Measurements from ENCODE around the gene JAK3. TPM values are rescaled to one million over a fixed set of nuclear protein-coding genes. Genes with fewer than 3 reads are reported as not detected.
"Not testable (repeated sequence)": the region's sequence is repeated elsewhere in the genome, so short reads cannot be mapped to it uniquely, and the experiment has no call there.

JAK3 gene
- total RNA-seq, 2 experiments from 2014 or later, result 200 to 217 TPM

GRCh38 chr19:17811681-17812080 lies 36.1 kb downstream of the JAK3 start:
- intact Hi-C loops (cut with micrococcal nuclease), result no loop called here
- CTCF ChIA-PET, result no interaction called here
- POLR2A ChIA-PET, result no interaction called here
- Mint-ChIP-seq H3K27ac (no peak overlapping the region), H3K9me3 (no peaks in the 10 kb centered on the region), H3K4me3 (no peak overlapping the region), H3K27me3 (no peaks in the 10 kb centered on the region), H3K4me1 (ENCODE audit: low read depth) (peaks cover 8% of the 10 kb centered on the region), H3K36me3 (peaks cover 1% of the 10 kb centered on the region)
- DNase-seq, result no peak

DNA sequence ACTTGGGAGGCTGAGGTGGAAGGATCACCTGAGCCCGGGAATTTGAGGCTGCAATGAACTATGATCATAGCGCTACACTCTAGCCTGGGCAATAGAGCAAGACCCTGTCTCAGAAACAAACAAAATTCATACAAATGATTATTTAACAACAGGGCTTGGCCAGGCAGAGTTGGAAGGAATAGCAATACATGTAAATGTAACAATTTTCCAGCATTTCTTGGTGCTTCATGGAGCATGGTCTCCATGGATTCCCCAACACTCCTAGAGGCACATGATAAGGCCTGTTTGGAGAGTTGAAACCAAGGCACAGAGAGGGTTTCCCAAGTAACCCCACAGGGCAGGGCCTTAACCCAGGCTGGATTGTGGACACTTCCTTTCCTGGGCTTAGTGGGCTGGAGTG lies 36.7 kb downstream of the JAK3 start:
- no peaks in the 10 kb centered on the region for H3K27me3 Mint-ChIP-seq
- CTCF ChIA-PET, result no interaction called here
- H3K4me3 Mint-ChIP-seq, result no peak overlapping the region
- no peak overlapping the region for H3K27ac Mint-ChIP-seq
- intact Hi-C loops (cut with micrococcal nuclease), result no loop called here
- no peak for DNase-seq
- POLR2A ChIA-PET, result no interaction called here
- no peaks in the 10 kb centered on the region for H3K9me3 Mint-ChIP-seq
- no peaks in the 10 kb centered on the region for H3K36me3 Mint-ChIP-seq
- peaks cover 8% of the 10 kb centered on the region for H3K4me1 Mint-ChIP-seq (ENCODE audit: low read depth)

- no peak for DNase-seq
- H3K4me1 Mint-ChIP-seq (ENCODE audit: low read depth), result peaks cover 15% of the 10 kb centered on the region
- H3K27me3 Mint-ChIP-seq, result no peaks in the 10 kb centered on the region
- H3K9me3 Mint-ChIP-seq, result no peaks in the 10 kb centered on the region
- POLR2A ChIA-PET, result interaction anchor here (1.0 kb wide), 1 partner anchor 41 kb away, joined by 5 read pairs; the partner anchor contains the start of gene JAK3
- no peak overlapping the region for H3K4me3 Mint-ChIP-seq
- no peaks in the 10 kb centered on the region for H3K36me3 Mint-ChIP-seq
- CTCF ChIA-PET, result interaction anchor here (0.7 kb wide), 1 partner anchor 48 kb away, joined by 3 read pairs; no protein-coding TSS in a partner anchor
- H3K27ac Mint-ChIP-seq, result no peak overlapping the region
- intact Hi-C loops (cut with micrococcal nuclease), result no loop called here
Observed at GRCh38 chr19:17807731-17808316, 40.0 kb downstream of the JAK3 start.

DNA sequence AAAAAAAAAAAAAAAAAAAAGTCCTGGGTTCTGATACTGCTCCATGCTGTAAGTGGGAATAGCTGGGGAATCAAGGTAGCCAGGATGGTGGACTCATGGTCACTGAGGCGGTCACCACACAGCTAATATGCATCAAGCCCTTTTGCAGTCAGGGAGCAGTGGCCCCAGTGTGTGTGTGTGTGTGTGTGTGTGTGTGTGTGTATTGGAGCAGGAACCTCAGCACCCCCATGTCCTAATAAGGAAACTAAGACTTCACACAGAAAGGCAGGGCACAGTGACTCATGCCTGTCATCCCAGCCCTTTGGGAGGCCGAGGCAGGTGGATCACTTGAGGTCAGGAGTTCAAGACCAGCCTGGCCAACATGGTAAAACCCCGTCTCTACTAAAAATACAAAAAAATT lies 40.8 kb downstream of the JAK3 start:
- Mint-ChIP-seq H3K27me3 (no peaks in the 10 kb centered on the region), H3K36me3 (no peaks in the 10 kb centered on the region), H3K27ac (no peak overlapping the region), H3K4me3 (no peak overlapping the region), H3K4me1 (ENCODE audit: low read depth) (peaks cover 19% of the 10 kb centered on the region), H3K9me3 (no peaks in the 10 kb centered on the region)
- ChIA-PET CTCF (no interaction called here), POLR2A (no interaction called here)
- peak; percentile 43 for DNase-seq
- intact Hi-C loops (cut with micrococcal nuclease), result no loop called here

GRCh38 chr19:17805427-17805826 lies 42.4 kb downstream of the JAK3 start:
- Mint-ChIP-seq H3K9me3 (no peaks in the 10 kb centered on the region), H3K27ac (no peak overlapping the region), H3K4me1 (ENCODE audit: low read depth) (peaks cover 19% of the 10 kb centered on the region), H3K36me3 (no peaks in the 10 kb centered on the region), H3K27me3 (no peaks in the 10 kb centered on the region), H3K4me3 (no peak overlapping the region)
- ChIA-PET CTCF (interaction anchor here (0.6 to 1.1 kb wide), 2 partner anchors 50 to 93 kb away, joined by 3 to 4 read pairs; no protein-coding TSS in a partner anchor), POLR2A (no interaction called here)
- intact Hi-C loops (cut with micrococcal nuclease), result no loop called here
- DNase-seq, result no peak

DNA sequence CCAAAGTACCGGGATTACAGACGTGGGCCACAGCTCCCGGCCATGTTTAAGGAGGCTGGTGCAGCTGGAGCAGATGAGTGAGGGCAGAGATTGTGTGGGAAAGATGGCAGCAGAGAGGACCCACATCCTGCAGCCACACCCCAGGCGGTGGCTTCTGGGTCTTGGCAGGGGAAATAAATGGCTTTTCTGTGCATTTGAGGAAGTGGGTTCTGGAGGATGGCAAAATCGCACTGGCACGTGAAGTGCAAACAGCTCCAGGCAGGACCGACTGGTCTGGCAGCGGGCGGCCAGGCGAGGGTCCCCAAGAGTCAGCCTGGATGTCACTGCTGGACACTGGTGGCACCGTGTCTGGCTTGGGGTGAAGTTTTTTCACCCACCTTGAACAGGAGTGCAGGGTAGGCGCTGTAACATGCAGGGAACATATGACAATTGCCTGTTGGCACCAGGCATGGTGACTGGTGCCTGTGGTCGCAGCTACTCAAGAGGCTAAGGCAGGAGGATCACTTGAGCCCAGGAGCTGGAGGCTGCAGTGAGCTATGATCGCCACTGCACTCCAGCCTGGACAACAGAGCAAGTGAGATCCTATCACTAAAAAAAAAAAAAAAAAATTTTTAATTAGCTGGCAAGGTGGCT lies 44.4 kb downstream of the JAK3 start:
- DNase-seq, result peak; percentile 48
- CTCF ChIA-PET, result interaction anchor here (1.1 to 1.5 kb wide), 3 partner anchors 19 to 308 kb away, joined by 3 to 8 read pairs (median 4); no protein-coding TSS in a partner anchor
- POLR2A ChIA-PET, result no interaction called here
- Mint-ChIP-seq H3K36me3 (no peaks in the 10 kb centered on the region), H3K4me1 (ENCODE audit: low read depth) (peaks cover 19% of the 10 kb centered on the region), H3K27ac (peak overlapping the region; percentile 55), H3K9me3 (no peaks in the 10 kb centered on the region), H3K27me3 (no peaks in the 10 kb centered on the region), H3K4me3 (no peak overlapping the region)
- intact Hi-C loops (cut with micrococcal nuclease), result no loop called here

GRCh38 chr19:17802137-17802858 lies 45.5 kb downstream of the JAK3 start:
- Mint-ChIP-seq H3K9me3 (no peaks in the 10 kb centered on the region), H3K27ac (no peak overlapping the region), H3K36me3 (no peaks in the 10 kb centered on the region), H3K4me3 (no peak overlapping the region), H3K4me1 (ENCODE audit: low read depth) (peaks cover 22% of the 10 kb centered on the region), H3K27me3 (no peaks in the 10 kb centered on the region)
- DNase-seq, result no peak
- intact Hi-C loops (cut with micrococcal nuclease), result no loop called here
- POLR2A ChIA-PET, result no interaction called here
- CTCF ChIA-PET, result interaction anchor here (0.6 to 1.5 kb wide), 4 partner anchors 18 to 1557 kb away, joined by 3 to 8 read pairs (median 4); no protein-coding TSS in a partner anchor

- POLR2A ChIA-PET; H3K27me3 Mint-ChIP-seq; H3K27ac Mint-ChIP-seq; H3K9me3 Mint-ChIP-seq; intact Hi-C loops (cut with micrococcal nuclease); H3K4me3 Mint-ChIP-seq; H3K36me3 Mint-ChIP-seq; DNase-seq: not testable (repeated sequence)
- H3K4me1 Mint-ChIP-seq (ENCODE audit: low read depth), result peaks cover 46% of the 10 kb centered on the region
- CTCF ChIA-PET, result interaction anchor here (1.1 kb wide), 1 partner anchor 13 kb away, joined by 3 read pairs; no protein-coding TSS in a partner anchor
Observed at GRCh38 chr19:17798599-17798998, 49.2 kb downstream of the JAK3 start.

- Mint-ChIP-seq H3K36me3 (no peaks in the 10 kb centered on the region), H3K9me3 (no peaks in the 10 kb centered on the region), H3K4me3 (no peak overlapping the region), H3K27me3 (peaks cover 5% of the 10 kb centered on the region), H3K4me1 (ENCODE audit: low read depth) (peaks cover 41% of the 10 kb centered on the region), H3K27ac (peak overlapping the region; percentile 51)
- ChIA-PET CTCF (interaction anchor here (1.1 to 1.7 kb wide), 2 partner anchors 12 to 13 kb away, joined by 3 to 6 read pairs; no protein-coding TSS in a partner anchor), POLR2A (no interaction called here)
- peak; percentile 86 for DNase-seq
- intact Hi-C loops (cut with micrococcal nuclease), result loop anchor here (2.0 kb wide), 1 partner anchor 49 kb away; the partner anchor contains the start of gene JAK3
Observed at GRCh38 chr19:17797424-17798201, 50.2 kb downstream of the JAK3 start.

GRCh38 chr19:17796838-17797423 lies 50.9 kb downstream of the JAK3 start:
- intact Hi-C loops (cut with micrococcal nuclease), result loop anchor here (2.0 kb wide), 1 partner anchor 50 kb away; the partner anchor contains the start of gene JAK3
- H3K27ac Mint-ChIP-seq, result peak overlapping the region; percentile 51
- POLR2A ChIA-PET, result no interaction called here

DNA sequence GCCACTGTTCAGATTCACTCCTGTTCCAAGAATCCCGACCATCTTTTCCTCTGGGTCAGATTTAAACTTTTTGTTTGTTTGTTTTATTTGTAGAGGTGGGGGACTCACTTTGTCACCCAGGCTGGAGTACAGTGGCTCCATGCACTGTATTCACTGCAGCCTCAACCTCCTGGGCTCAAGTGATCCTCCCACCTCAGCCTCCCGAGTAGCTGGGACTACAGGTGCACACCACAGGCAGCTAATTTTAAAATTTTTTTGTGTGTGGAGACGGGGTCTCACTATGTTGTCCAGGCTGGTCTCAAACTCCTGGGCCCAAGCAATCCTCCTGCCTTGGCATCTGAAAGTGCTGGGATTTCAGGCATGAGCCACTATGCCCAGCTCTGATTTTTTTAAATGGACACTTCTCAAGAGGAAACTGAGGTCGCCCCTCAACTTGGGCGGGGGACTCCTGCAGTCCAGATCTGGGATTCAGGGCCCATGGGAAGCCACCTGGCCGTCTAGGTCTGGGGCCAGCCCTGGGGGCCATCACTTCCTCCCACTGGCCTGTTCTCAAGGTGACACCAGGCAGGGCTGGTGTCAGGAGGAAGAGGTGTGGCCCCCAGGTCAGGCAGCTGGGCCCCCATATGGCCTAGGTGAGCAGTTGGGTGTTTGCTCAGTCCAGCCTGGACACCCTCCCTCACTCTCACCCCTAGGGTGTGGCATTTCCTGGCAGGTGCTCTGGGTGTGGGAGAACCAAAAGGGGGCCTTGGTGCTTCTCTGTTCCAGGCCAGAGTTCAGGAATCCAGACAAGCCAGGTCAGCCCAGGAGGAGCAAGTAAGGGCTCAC lies 51.6 kb downstream of the JAK3 start:
- DNase-seq, result no peak
- H3K9me3 Mint-ChIP-seq, result no peaks in the 10 kb centered on the region
- intact Hi-C loops (cut with micrococcal nuclease), result loop anchor here (2.0 kb wide), 1 partner anchor 51 kb away; the partner anchor contains the start of gene JAK3
- H3K27ac Mint-ChIP-seq, result no peak overlapping the region
- CTCF ChIA-PET, result interaction anchor here (1.4 to 1.7 kb wide), 3 partner anchors 11 to 60 kb away, joined by 3 to 6 read pairs (median 4); no protein-coding TSS in a partner anchor
- H3K4me3 Mint-ChIP-seq, result no peak overlapping the region
- peaks cover 5% of the 10 kb centered on the region for H3K27me3 Mint-ChIP-seq
- POLR2A ChIA-PET, result no interaction called here
- peaks cover 46% of the 10 kb centered on the region for H3K4me1 Mint-ChIP-seq (ENCODE audit: low read depth)
- H3K36me3 Mint-ChIP-seq, result no peaks in the 10 kb centered on the region

More at GRCh38 chr19:17796838-17797423, 50.9 kb downstream of the JAK3 start:
- no peaks in the 10 kb centered on the region for H3K36me3 Mint-ChIP-seq
- CTCF ChIA-PET, result interaction anchor here (1.7 kb wide), 2 partner anchors 12 to 14 kb away, joined by 4 to 6 read pairs; no protein-coding TSS in a partner anchor
- DNase-seq, result no peak
- H3K27me3 Mint-ChIP-seq, result peaks cover 5% of the 10 kb centered on the region
- H3K4me3 Mint-ChIP-seq, result no peak overlapping the region
- no peaks in the 10 kb centered on the region for H3K9me3 Mint-ChIP-seq
- H3K4me1 Mint-ChIP-seq (ENCODE audit: low read depth), result peaks cover 39% of the 10 kb centered on the region

Data from activated CD4-positive, alpha-beta memory T cell treated with anti-CD3 and anti-CD28 coated beads for 36 hours (primary cell).